SK-N-SH (cell line): ENCODE results near the gene TTC39C. TPM values are rescaled to one million over a fixed set of nuclear protein-coding genes. Genes with fewer than 3 reads are reported as not detected.

Source experiments
- CTCF ChIA-PET: fragments of 300-600, 350-600 bp; formaldehyde crosslinking; extraction: SDS; loops from one replicate; lab custom pipeline; 2021; lab: Yijun Ruan, JAX
- POLR2A ChIA-PET: fragments of 350-600 bp; sonication (Branson Sonifier 250); formaldehyde crosslinking; extraction: SDS; loops from one replicate; lab custom pipeline; 2020; ENCODE audit warnings: antibody characterized with exemption, inconsistent platforms; lab: Yijun Ruan, JAX
- DNase-seq: peaks from one replicate; pipeline ENCODE4 v3.0.0; 2012
- H2AFZ ChIP-seq: fragments of 200-600 bp; sonication (generic); 2 replicates; pipeline ENCODE4 v1.8.1; 2016; ENCODE audit warnings: antibody characterized with exemption, mild to moderate bottlenecking, low read depth
- H3F3A ChIP-seq: fragments of 200-600 bp; sonication (generic); replicated peaks from 2 replicates; pipeline ENCODE3; 2016; ENCODE audit warnings: antibody characterized with exemption, mild to moderate bottlenecking; ENCODE audit not compliant: insufficient read depth
- H3K27ac ChIP-seq, 2 experiments: fragments of 200-500 bp in 1 of 2; fragments of 200-600 bp in 1 of 2; sonication (Bioruptor generic) in 1 of 2; sonication (generic), shearing (Covaris generic) in 1 of 2; 2 replicates each; pipeline versions ENCODE4 v1.5.1 to v1.6.1; 2014 to 2016; ENCODE audit warnings: low read depth in 2 of 2, inconsistent platforms in 1 of 2, low read length in 1 of 2, mild to moderate bottlenecking in 1 of 2, mixed read lengths in 1 of 2
- H3K27me3 ChIP-seq: fragments of 200-600 bp; sonication (generic), shearing (Covaris generic); 2 replicates; pipeline ENCODE4 v1.6.1; 2016; ENCODE audit warnings: mixed run types; ENCODE audit not compliant: insufficient read depth
- H3K36me3 ChIP-seq, 2 experiments: fragments of 200-500 bp in 1 of 2; fragments of 200-600 bp in 1 of 2; sonication (Bioruptor generic) in 1 of 2; sonication (generic) in 1 of 2; replicated peaks in 1 of 2; 2 replicates each; pipeline versions ENCODE3 to v1.5.1; 2014 to 2016; ENCODE audit warnings: low read length in 1 of 2, mild to moderate bottlenecking in 1 of 2; ENCODE audit not compliant: insufficient read depth in 2 of 2, control insufficient read depth in 1 of 2
- H3K4me1 ChIP-seq, 2 experiments: fragments of 200-500 bp in 1 of 2; fragments of 200-600 bp in 1 of 2; sonication (Bioruptor generic) in 1 of 2; sonication (generic), shearing (Covaris generic) in 1 of 2; 2 replicates each; pipeline versions ENCODE4 v1.5.1 to v1.6.1; 2014 to 2016; ENCODE audit warnings: low read depth in 1 of 2, low read length in 1 of 2, mixed run types in 1 of 2; ENCODE audit not compliant: insufficient read depth in 2 of 2, control insufficient read depth in 1 of 2
- H3K4me2 ChIP-seq: fragments of 200-600 bp; sonication (generic), shearing (Covaris generic); 2 replicates; pipeline ENCODE4 v1.6.1; 2017; ENCODE audit warnings: mixed run types
- H3K4me3 ChIP-seq, 2 experiments: fragments of 200-500 bp in 1 of 2; fragments of 200-600 bp in 1 of 2; sonication (Bioruptor generic) in 1 of 2; sonication (generic), shearing (Covaris generic) in 1 of 2; 2 replicates each; pipeline versions ENCODE4 v1.5.1 to v1.8.1; 2014 to 2016; ENCODE audit warnings: low read depth in 2 of 2, inconsistent platforms in 1 of 2, low read length in 1 of 2, mild to moderate bottlenecking in 1 of 2, mixed read lengths in 1 of 2, moderate library complexity in 1 of 2
- H3K79me2 ChIP-seq: fragments of 200-600 bp; sonication (generic); 2 replicates; pipeline ENCODE4 v1.8.1; 2017; ENCODE audit warnings: mild to moderate bottlenecking; ENCODE audit not compliant: insufficient read depth
- H3K9ac ChIP-seq: fragments of 200-600 bp; sonication (generic); 2 replicates; pipeline ENCODE4 v1.6.1; 2017; ENCODE audit warnings: mixed run types
- H3K9me2 ChIP-seq: fragments of 200-600 bp; sonication (generic); 2 replicates; pipeline ENCODE4 v1.6.1; 2017; ENCODE audit warnings: mixed run types
- H3K9me3 ChIP-seq: fragments of 200-600 bp; sonication (generic); 2 replicates; pipeline ENCODE4 v1.6.1; 2017; ENCODE audit warnings: mixed run types, mild to moderate bottlenecking, moderate library complexity
- H4K20me1 ChIP-seq: fragments of 200-600 bp; sonication (generic); 2 replicates; pipeline ENCODE4 v1.6.1; 2017; ENCODE audit warnings: mild to moderate bottlenecking, mixed run types; ENCODE audit not compliant: insufficient read depth
- CHD2 ChIP-seq: fragments of 150-350 bp; IDR thresholded peaks from 2 replicates; pipeline ENCODE4 v1.6.1; 2018; ENCODE audit warnings: low read length; ENCODE audit not compliant: partially characterized antibody
- EP300 ChIP-seq, 2 experiments: IDR thresholded peaks; 2 replicates each; pipeline versions ENCODE4 v1.4.0 to v1.6.1; 2012; ENCODE audit warnings: borderline replicate concordance in 1 of 2, low read depth in 1 of 2, low read length in 1 of 2
- EZH2phosphoT487 ChIP-seq: fragments of 200-600 bp; sonication (generic); IDR thresholded peaks from 2 replicates; pipeline ENCODE4 v1.6.1; 2017; ENCODE audit warnings: low read depth, mixed run types, mild to moderate bottlenecking, antibody characterized with exemption, moderate library complexity, borderline replicate concordance
- FOSL2 ChIP-seq: IDR thresholded peaks from 2 replicates; pipeline ENCODE4 v1.4.0; 2012; ENCODE audit warnings: low read depth, mild to moderate bottlenecking, moderate library complexity, borderline replicate concordance
- FOXJ3 ChIP-seq: sonication (generic); formaldehyde crosslinking; IDR thresholded peaks from 2 replicates; pipeline ENCODE4 v1.5.1; 2020; ENCODE audit warnings: mild to moderate bottlenecking, missing genetic modification reagents
- GABPA ChIP-seq: IDR thresholded peaks from 2 replicates; pipeline ENCODE4 v1.4.0; 2012; ENCODE audit warnings: low read depth, mild to moderate bottlenecking
- GATA2 ChIP-seq: sonication (generic); formaldehyde crosslinking; IDR thresholded peaks from 2 replicates; pipeline ENCODE4 v1.5.0; 2020; ENCODE audit warnings: mild to moderate bottlenecking, missing genetic modification reagents
- IRF3 ChIP-seq: fragments of 150-350 bp; IDR thresholded peaks from 2 replicates; pipeline ENCODE4 v1.6.1; 2016; ENCODE audit warnings: mild to moderate bottlenecking, low read depth, low read length
- MAX ChIP-seq: IDR thresholded peaks from 2 replicates; pipeline ENCODE4 v1.4.0; 2012; ENCODE audit warnings: low read depth
- MXI1 ChIP-seq: IDR thresholded peaks from 2 replicates; pipeline ENCODE4 v1.6.1; 2012; ENCODE audit warnings: mild to moderate bottlenecking, low read depth, low read length, improper control_type of control experiment
- NFIC ChIP-seq: IDR thresholded peaks from 2 replicates; pipeline ENCODE4 v1.4.0; 2012; ENCODE audit warnings: borderline replicate concordance
- POLR2AphosphoS5 ChIP-seq: IDR thresholded peaks from 2 replicates; pipeline ENCODE4 v1.6.1; 2012; ENCODE audit warnings: low read depth, low read length
- RAD21 ChIP-seq: IDR thresholded peaks from 2 replicates; pipeline ENCODE4 v1.6.1; 2012; ENCODE audit warnings: mild to moderate bottlenecking, low read length
- RFX5 ChIP-seq: IDR thresholded peaks from 2 replicates; pipeline ENCODE4 v1.6.1; 2012; ENCODE audit warnings: mild to moderate bottlenecking, improper control_type of control experiment, low read length
- RXRA ChIP-seq: IDR thresholded peaks from 2 replicates; pipeline ENCODE4 v1.4.0; 2012; ENCODE audit warnings: low read depth, mild to moderate bottlenecking, borderline replicate concordance
- SIN3A ChIP-seq: IDR thresholded peaks from 2 replicates; pipeline ENCODE4 v1.6.1; 2012; ENCODE audit warnings: low read depth, mild to moderate bottlenecking, low read length, moderate library complexity, borderline replicate concordance
- TEAD4 ChIP-seq: IDR thresholded peaks from 2 replicates; pipeline ENCODE4 v1.4.0; 2012; ENCODE audit warnings: mild to moderate bottlenecking, borderline replicate concordance; ENCODE audit not compliant: insufficient read depth
- YY1 ChIP-seq: IDR thresholded peaks from 2 replicates; pipeline ENCODE4 v1.4.0; 2012; ENCODE audit warnings: low read depth, mild to moderate bottlenecking
- ZBTB33 ChIP-seq: IDR thresholded peaks from 2 replicates; pipeline ENCODE4 v1.4.0; 2012; ENCODE audit warnings: low read depth, borderline replicate concordance
- WGBS: methylation state at CpG from one replicate; pipeline ENCODE4 v1.1.6; 2017; ENCODE audit warnings: low lambda C conversion rate; 5-methylcytosine and 5-hydroxymethylcytosine counted together
- polyA plus RNA-seq, 3 experiments: library from polyadenylated mRNA; depleted of rRNA; stranded (reverse); fragments of >200 nt; gene quantifications; 2 replicates each; pipeline ENCODE4 v1.2.3, GENCODE V29; 2012
- TF ChIP-seq, protein P1 (sequence below): IDR thresholded peaks from 2 replicates; pipeline ENCODE4 v1.4.0; 2012; ENCODE audit warnings: low read depth, borderline replicate concordance
- TF ChIP-seq, protein P2 (sequence below): fragments of 200-600 bp; sonication (generic); IDR thresholded peaks from 2 replicates; pipeline ENCODE4 v1.6.1; 2017; ENCODE audit warnings: antibody characterized with exemption, mild to moderate bottlenecking, moderate library complexity

Gene TTC39C
- polyA plus RNA-seq, 1 of the 3 experiments (the other 2 are of a cell fraction), result 8.6 TPM

DNA sequence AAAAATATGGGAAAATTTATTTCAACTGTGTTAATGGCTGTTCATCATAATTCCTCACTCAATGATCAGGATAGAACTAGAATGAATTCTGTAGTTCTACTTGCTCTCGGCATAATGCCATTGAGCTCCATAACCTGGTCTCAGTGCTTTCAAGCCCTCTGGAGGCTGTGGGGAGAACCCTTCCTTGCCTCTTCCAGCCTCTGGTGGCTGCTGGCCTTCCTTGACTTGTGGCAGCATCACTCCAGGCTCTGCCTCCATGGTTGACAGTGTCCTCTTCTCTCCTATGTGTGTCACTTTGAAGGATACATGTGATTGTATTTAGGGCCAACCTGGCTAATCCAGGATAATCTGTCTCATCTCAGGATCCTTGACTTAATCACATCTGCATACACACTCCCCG, 97.4 kb downstream of the TTC39C start:
- H3K27me3 ChIP-seq, result no peaks in the 10 kb centered on the region

DNA sequence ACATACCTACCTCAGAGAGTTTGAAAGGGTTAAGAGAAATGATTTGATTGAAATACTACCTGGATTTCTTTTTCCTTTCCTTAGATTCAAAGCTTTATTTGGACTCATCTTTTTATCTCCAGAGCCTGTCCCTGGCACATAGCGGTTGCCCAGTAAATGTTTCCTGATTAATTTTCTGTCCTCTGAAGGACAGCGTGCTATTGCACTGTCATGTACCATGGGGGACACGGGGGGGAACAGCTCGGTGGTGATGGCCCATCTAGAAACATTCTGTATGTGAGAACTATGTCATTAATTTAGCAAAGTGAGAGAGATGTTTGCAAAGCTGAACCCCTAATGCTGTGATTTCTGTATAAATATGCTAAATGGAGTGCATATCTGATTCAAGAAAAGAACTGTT, 97.9 kb downstream of the TTC39C start:
- H3K9me2 ChIP-seq, result no peaks in the 10 kb centered on the region
- H3K9me3 ChIP-seq, result no peaks in the 10 kb centered on the region
- no peak for DNase-seq
- H4K20me1 ChIP-seq, result no peaks in the 10 kb centered on the region
- CTCF ChIA-PET, result interaction anchor here (1.0 to 1.1 kb wide), 2 partner anchors 73 to 193 kb away, joined by 3 read pairs; no protein-coding TSS in a partner anchor
- H3K27me3 ChIP-seq, result no peaks in the 10 kb centered on the region
- 84% methylated on average over 4 of the region's 4 CpGs for WGBS
- H3K4me1 ChIP-seq, result no peaks in the 10 kb centered on the region; a peak in 1 of 4 replicates
- H3K4me2 ChIP-seq, result no peak overlapping the region
- no peaks in the 10 kb centered on the region for H3K36me3 ChIP-seq
- H2AFZ ChIP-seq, result no peak overlapping the region
- no peak overlapping the region for H3K9ac ChIP-seq
- no peak overlapping the region for H3K27ac ChIP-seq
- POLR2A ChIA-PET, result no interaction called here
- H3K79me2 ChIP-seq, result no peaks in the 10 kb centered on the region
- no peak overlapping the region for H3K4me3 ChIP-seq
- no peaks in the 10 kb centered on the region for H3F3A ChIP-seq
- TF ChIP-seq ZBTB33 (no peak), SIN3A (no peak), FOXJ3 (CRISPR knock-in tag) (no peak), GABPA (no peak), YY1 (no peak)
- TF ChIP-seq, protein P1, sequence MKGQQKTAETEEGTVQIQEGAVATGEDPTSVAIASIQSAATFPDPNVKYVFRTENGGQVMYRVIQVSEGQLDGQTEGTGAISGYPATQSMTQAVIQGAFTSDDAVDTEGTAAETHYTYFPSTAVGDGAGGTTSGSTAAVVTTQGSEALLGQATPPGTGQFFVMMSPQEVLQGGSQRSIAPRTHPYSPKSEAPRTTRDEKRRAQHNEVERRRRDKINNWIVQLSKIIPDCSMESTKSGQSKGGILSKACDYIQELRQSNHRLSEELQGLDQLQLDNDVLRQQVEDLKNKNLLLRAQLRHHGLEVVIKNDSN, result no peak

More for the DNA sequence above, 97.4 kb downstream of the TTC39C start:
- no peak overlapping the region for H3K27ac ChIP-seq
- H3K4me1 ChIP-seq, result no peaks in the 10 kb centered on the region; a peak in 1 of 4 replicates
- TF ChIP-seq IRF3 (no peak), MAX (no peak), TEAD4 (no peak), YY1 (no peak), RFX5 (no peak), GATA2 (CRISPR knock-in tag) (no peak), SIN3A (no peak), GABPA (no peak), EP300 (IDR thresholded peaks at IDR 0.05; ENCODE audit: borderline replicate concordance in 1 of 2, low read depth in 1 of 2, low read length in 1 of 2) (no peak), RAD21 (no peak), MXI1 (no peak), RXRA (no peak), NFIC (no peak), POLR2AphosphoS5 (no peak), CHD2 (no peak), EZH2phosphoT487 (no peak), FOSL2 (no peak), FOXJ3 (CRISPR knock-in tag) (no peak)
- TF ChIP-seq, protein P2, sequence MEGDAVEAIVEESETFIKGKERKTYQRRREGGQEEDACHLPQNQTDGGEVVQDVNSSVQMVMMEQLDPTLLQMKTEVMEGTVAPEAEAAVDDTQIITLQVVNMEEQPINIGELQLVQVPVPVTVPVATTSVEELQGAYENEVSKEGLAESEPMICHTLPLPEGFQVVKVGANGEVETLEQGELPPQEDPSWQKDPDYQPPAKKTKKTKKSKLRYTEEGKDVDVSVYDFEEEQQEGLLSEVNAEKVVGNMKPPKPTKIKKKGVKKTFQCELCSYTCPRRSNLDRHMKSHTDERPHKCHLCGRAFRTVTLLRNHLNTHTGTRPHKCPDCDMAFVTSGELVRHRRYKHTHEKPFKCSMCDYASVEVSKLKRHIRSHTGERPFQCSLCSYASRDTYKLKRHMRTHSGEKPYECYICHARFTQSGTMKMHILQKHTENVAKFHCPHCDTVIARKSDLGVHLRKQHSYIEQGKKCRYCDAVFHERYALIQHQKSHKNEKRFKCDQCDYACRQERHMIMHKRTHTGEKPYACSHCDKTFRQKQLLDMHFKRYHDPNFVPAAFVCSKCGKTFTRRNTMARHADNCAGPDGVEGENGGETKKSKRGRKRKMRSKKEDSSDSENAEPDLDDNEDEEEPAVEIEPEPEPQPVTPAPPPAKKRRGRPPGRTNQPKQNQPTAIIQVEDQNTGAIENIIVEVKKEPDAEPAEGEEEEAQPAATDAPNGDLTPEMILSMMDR, result no peak
- no peak overlapping the region for H3K4me2 ChIP-seq
- no peak overlapping the region for H3K9ac ChIP-seq
- no peaks in the 10 kb centered on the region for H3K9me3 ChIP-seq
- no peaks in the 10 kb centered on the region for H3F3A ChIP-seq
- H4K20me1 ChIP-seq, result no peaks in the 10 kb centered on the region
- no peak for DNase-seq
- H3K36me3 ChIP-seq, result no peaks in the 10 kb centered on the region
- 100% methylated on average over 2 of the region's 2 CpGs for WGBS
- no peak overlapping the region for H2AFZ ChIP-seq
- POLR2A ChIA-PET, result no interaction called here
- H3K9me2 ChIP-seq, result no peaks in the 10 kb centered on the region
- H3K79me2 ChIP-seq, result no peaks in the 10 kb centered on the region
- CTCF ChIA-PET, result interaction anchor here (1.0 to 1.1 kb wide), 3 partner anchors 12 to 193 kb away, joined by 3 read pairs; no protein-coding TSS in a partner anchor
- no peak overlapping the region for H3K4me3 ChIP-seq
